GM21367 (cell line): Measurements from ENCODE around the gene TNFRSF14.
"Not testable (repeated sequence)": the region's sequence is repeated elsewhere in the genome, so short reads cannot be mapped to it uniquely, and the experiment has no call there.

ENCODE experiments used
- ATAC-seq: cut with Tn5 transposase; IDR thresholded peaks from one replicate; pipeline ENCODE4 v1.9.1; 2021; ENCODE audit not compliant: unreplicated experiment

Gene TNFRSF14

DNA sequence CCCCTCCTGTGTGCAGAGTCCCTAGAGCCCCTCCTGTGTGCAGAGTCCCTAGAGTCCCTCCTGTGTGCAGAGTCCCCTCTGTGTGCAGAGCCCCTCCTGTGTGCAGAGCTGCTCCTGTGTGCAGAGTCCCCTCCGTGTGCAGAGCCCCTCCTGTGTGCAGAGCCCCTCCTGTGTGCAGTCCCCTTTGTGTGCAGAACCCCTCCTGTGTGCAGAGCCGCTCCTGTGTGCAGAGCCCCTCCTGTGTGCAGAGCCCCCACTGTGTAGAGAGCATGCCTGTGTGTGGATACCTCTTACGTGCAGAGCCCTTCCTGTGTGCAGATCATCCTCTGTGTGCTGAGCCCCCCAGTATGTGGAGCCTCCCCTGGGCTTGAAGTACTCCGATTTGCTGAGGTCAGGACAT, 17.8 kb upstream of the TNFRSF14 start:
- ATAC-seq: no peak

GRCh38 chr1:2538872-2539271, 17.3 kb upstream of the TNFRSF14 start:
- ATAC-seq: no peak

- ATAC-seq: no peak
Observed at GRCh38 chr1:2539312-2539907, 16.8 kb upstream of the TNFRSF14 start.

GRCh38 chr1:2540816-2541492, 15.2 kb upstream of the TNFRSF14 start:
- no peak for ATAC-seq

- ATAC-seq: no peak
Observed at GRCh38 chr1:2541619-2542245, 14.4 kb upstream of the TNFRSF14 start.

GRCh38 chr1:2542246-2542915, 13.8 kb upstream of the TNFRSF14 start:
- no peak for ATAC-seq

GRCh38 chr1:2543543-2544092, 12.6 kb upstream of the TNFRSF14 start:
- ATAC-seq: no peak

GRCh38 chr1:2544093-2544874, 11.9 kb upstream of the TNFRSF14 start:
- no peak for ATAC-seq

- ATAC-seq: no peak
Observed at GRCh38 chr1:2544875-2545640, 11.1 kb upstream of the TNFRSF14 start.

DNA sequence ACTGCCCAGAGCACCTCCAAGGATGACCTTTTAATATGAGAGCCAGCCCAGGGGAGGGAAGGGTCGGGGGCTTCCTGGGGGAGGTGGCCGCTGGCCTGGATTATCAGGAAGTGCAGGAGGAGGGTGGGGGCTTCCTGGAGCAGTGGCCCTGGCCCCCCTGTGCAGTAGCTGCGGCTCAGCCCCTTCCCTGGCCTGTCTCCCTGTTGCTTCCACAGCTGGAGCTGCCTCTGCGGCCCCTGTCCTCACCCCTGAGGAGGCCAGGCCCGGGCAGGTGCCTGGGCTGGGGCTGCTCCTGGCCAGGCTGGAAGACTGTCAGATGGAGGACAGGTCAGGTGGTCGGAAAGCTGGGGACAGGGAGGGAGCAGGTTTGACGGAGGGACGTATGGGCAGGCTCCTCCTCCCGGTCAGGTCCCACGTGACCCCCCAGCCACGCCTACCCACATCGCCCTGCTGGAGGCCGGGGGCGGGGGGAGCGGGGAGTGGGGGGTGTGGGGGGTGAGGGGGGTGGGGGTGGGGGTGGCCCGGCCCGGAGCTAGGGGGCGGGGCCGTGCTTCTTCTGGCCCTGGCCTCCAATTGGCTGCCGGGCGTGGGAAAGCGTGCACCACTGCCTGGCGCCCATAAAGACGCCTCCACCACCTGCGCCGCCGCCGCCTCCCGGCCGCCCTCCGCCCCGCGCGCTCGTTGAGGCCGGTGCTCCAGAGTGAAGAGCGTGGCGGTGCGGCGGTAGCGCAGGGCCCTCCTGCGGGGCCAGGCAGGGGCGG, 10.2 kb upstream of the TNFRSF14 start:
- ATAC-seq: peak; percentile 26

- ATAC-seq: peak; percentile 29
Observed at GRCh38 chr1:2546515-2547209, 9.5 kb upstream of the TNFRSF14 start.

DNA sequence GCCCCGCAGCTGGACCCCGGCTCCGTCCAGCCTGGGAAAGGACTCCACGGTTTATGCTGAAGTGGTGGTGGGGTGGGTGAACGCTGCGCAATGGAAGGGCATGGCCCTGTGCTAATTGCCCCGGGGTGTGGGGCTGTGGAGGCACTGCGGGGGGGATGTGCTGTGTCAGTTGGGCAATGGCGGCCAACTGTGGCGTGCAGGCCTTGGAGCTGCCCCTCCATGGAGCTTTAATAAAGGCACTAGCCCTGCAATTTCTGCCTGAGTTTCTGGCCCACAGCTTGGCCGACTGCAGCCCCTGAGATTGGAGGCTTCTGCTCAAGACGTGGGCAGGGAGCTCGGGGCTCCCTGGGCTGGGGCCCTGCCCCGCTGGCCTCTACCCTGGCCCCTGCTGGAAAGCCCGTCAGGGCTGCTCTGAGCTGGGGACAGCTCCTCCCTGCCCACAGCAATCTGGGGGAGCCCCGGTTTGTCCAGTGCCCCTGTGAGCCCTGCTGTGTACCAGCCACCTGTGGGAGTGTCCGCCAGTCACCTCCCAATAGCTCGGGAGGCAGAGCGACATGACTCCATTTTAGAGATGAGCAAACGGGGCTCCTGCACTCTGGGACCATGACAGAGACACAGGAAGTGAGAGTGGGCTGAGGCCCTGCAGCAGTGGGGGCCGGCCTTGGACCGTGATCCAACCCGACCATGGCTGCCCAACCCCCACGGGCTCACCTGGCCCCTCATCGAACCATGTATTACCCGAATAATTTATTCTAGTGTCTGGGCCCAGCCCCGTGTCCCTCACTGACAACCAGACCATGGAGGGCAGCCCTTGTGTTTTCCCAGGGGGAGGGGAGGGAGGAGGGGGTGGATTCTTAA, 8.7 kb upstream of the TNFRSF14 start:
- ATAC-seq: no peak

- ATAC-seq: no peak
Observed at GRCh38 chr1:2548068-2548589, 8.0 kb upstream of the TNFRSF14 start.

DNA sequence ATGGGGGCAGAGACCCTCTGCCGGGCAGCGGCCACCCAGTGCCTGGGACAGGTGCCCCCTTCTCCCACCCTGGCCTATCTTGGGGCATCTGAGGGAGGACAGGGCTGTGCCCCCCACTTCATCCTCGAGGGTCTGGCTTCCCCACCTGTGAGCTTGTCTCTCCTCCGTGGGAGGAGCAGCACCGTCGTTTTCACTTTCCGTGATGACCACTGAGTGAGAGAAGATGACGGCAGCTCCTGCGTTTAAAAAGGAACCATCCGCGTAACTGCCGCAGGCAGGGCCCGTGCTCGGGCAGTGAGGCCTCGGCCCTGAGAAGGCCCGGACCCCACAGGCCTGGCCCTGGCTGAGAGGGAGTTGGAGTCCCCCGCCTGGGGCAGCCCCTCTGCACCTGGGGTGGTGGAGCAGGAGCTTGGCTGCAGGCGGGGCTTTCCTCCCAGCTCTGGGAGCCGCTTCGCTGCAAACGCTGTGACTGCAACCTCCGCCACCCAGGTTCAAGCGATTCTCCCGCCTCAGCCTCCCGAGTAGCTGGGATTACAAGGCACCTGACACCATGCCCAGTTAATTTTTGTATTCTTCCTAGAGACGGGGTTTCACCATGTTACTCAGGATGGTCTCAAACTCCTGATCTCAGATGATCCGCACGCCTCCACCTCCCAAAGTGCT, 6.7 kb upstream of the TNFRSF14 start:
- ATAC-seq: not testable (repeated sequence)

DNA sequence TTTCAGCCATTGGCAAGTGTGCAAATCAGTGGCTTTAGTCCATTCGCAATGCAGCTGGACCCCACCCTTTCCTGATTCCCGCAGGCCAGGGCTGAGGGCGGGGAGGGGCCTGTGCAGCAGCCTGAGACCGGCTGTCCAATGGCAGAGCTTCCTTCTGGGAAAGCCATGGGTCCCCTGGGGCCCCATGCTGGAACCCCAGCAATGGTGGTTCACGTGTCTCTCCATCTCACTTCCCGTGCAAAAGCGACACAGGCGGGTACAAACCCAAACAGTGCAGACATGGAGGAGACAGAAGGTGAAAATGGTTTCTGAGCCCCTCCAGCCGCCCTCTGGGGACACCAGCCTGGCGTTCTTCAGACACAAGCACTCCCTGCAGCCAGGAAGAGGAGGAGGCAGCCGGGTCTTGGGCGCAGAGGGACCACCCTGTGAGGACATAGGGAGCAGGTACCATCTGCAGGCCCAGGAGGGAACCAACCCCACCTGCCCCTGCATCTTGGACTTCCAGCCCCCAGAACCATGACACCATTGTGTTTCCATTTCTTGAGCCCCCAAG, 5.8 kb upstream of the TNFRSF14 start:
- not testable (repeated sequence) for ATAC-seq

- ATAC-seq: not testable (repeated sequence)
Observed at GRCh38 chr1:2551544-2551943, 4.6 kb upstream of the TNFRSF14 start.

- no peak for ATAC-seq
Observed at GRCh38 chr1:2552189-2552588, 4.0 kb upstream of the TNFRSF14 start.
